T-helper 17 cell (primary cell): ENCODE measurements around the gene RNF123. TPM values are rescaled to one million over a fixed set of nuclear protein-coding genes. Genes with fewer than 3 reads are reported as not detected.
"Not testable (repeated sequence)": the region's sequence is repeated elsewhere in the genome, so short reads cannot be mapped to it uniquely, and the experiment has no call there.

ENCODE experiments used
- ATAC-seq: fragments of 150-1000 bp; cut with Tn5 transposase; 2 replicates; pipeline ENCODE4 v1.10.0; 2021; ENCODE audit warnings: mild to moderate bottlenecking, moderate library complexity
- DNase-seq, 3 donors: peaks; one replicate each; pipeline versions ENCODE4 v3.0.0 to v3.0.0-alpha.2; 2020 to 2021
- H3K9me3 ChIP-seq: one replicate; pipeline ENCODE4 v1.7.0; 2013; ENCODE audit warnings: low read length, mild to moderate bottlenecking; ENCODE audit not compliant: control insufficient read depth, poor library complexity, severe bottlenecking
- H3K27ac Mint-ChIP-seq: one replicate; pipeline ENCODE4 v1.8.0; 2022; ENCODE audit warnings: mild to moderate bottlenecking, moderate library complexity, mixed read lengths
- H3K27me3 Mint-ChIP-seq: one replicate; pipeline ENCODE4 v1.8.0; 2022; ENCODE audit warnings: mixed read lengths
- H3K36me3 Mint-ChIP-seq: one replicate; pipeline ENCODE4 v1.8.0; 2022; ENCODE audit warnings: low read depth, mixed read lengths
- H3K4me1 Mint-ChIP-seq: one replicate; pipeline ENCODE4 v1.8.0; 2022; ENCODE audit warnings: mild to moderate bottlenecking, mixed read lengths
- H3K4me3 Mint-ChIP-seq: one replicate; pipeline ENCODE4 v1.8.0; 2022; ENCODE audit warnings: mild to moderate bottlenecking, moderate library complexity, mixed read lengths
- total RNA-seq, 4 donors: library from RNA in 2 of 4; stranded (reverse) in 2 of 4; gene quantifications; one replicate each; pipeline ENCODE4 v1.2.3 and lab custom pipeline; 2022 to 2026

The RNF123 gene
- total RNA-seq, 2 donors from 2014 or later, result 37.7 to 45.1 TPM

DNA sequence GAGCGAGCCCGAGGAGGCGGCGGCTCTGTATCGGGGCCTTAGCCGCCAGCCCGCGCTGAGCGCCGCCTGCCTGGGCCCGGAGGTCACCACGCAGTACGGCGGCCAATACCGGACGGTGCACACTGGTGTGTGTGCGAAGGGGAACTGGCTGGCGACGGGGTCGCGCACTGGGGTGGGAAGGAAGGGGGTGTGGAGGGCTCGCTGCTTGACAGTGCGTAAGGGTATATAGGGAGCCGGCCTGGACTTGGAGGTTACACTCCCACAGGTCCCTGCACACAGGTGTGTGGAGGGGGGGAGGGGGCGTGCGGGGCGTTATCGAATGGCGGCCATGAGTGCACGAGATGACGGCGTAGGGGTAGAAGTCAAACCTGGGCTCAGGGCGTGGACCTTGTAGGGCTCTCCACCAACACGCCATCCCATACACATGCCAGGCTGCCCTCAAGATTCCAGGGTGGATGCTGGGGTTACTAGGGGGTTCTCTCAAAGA, 14.8 kb upstream of the RNF123 start:
- no peaks in the 10 kb centered on the region for H3K27me3 Mint-ChIP-seq
- DNase-seq, result peak in 1 of 3 donors; percentile 21
- no peaks in the 10 kb centered on the region for H3K9me3 ChIP-seq
- peaks cover 24% of the 10 kb centered on the region for H3K4me1 Mint-ChIP-seq
- peak overlapping the region; percentile 70 for H3K27ac Mint-ChIP-seq
- ATAC-seq, result peak; percentile 2
- H3K36me3 Mint-ChIP-seq, result no peaks in the 10 kb centered on the region
- peak overlapping the region; percentile 95 for H3K4me3 Mint-ChIP-seq

- no peak overlapping the region for H3K4me3 Mint-ChIP-seq
- DNase-seq, result no peak
- no peak overlapping the region for H3K27ac Mint-ChIP-seq
- H3K4me1 Mint-ChIP-seq, result peaks cover 29% of the 10 kb centered on the region
- ATAC-seq, result no peak
- H3K9me3 ChIP-seq, result no peaks in the 10 kb centered on the region
- H3K36me3 Mint-ChIP-seq, result peaks cover 5% of the 10 kb centered on the region
- H3K27me3 Mint-ChIP-seq, result no peaks in the 10 kb centered on the region
Measured at GRCh38 chr3:49675912-49676311, 13.4 kb upstream of the RNF123 start.

DNA sequence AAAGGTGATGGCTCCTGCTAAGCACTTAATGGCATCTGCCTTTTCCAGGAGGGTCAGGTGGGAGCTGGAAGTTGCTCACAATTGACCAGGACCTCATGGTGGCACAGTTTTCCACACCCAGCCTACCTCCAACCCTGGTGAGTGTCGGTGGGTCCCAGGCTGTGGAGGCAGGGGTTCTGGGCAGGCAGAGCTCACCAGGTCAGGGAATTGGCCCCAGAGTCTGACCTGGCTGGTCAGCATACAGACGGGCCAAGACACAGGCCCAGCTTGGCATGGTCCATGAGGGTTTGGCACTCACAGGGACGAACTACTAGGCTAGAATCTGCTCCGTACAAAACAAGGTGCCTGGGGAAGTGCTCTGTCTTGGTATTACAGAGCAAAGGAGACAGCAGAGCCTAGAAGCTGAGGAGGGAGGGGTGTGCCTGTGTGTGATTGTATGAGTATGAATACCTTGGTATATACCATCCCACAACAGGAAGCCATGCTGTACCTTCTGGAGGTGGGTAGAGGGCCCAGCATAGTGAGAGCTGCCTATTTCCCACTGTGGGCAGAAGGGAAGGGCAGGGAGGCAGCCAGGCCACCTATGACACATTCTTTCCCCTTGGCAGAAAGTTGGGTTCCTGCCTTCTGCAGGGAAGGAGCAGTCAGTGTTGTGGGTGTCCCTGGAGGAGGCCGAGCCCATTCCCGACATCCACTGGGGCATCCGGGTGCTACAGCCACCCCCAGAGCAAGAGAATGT, 8.7 kb upstream of the RNF123 start:
- H3K4me1 Mint-ChIP-seq, result peaks cover 12% of the 10 kb centered on the region
- H3K27ac Mint-ChIP-seq, result peak overlapping the region; percentile 34
- H3K9me3 ChIP-seq, result no peaks in the 10 kb centered on the region
- H3K36me3 Mint-ChIP-seq, result peaks cover 10% of the 10 kb centered on the region
- no peak for DNase-seq
- no peak overlapping the region for H3K4me3 Mint-ChIP-seq
- no peak for ATAC-seq
- H3K27me3 Mint-ChIP-seq, result no peaks in the 10 kb centered on the region

DNA sequence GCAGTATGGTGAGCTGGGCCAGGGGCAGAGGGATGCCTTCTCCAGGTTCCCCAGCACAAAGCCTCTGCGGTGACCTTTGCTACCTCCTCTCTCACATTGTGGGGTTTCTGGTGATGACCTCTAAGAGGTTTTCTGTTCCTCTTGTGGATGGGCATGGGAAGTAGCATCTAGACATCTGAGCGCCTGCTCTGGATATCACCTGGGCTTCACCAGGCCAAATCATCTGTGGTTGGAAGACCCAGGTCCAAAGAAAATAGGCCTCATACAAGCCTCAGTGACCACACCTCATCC, 8.2 kb upstream of the RNF123 start:
- Mint-ChIP-seq H3K27ac (no peak overlapping the region), H3K27me3 (no peaks in the 10 kb centered on the region), H3K4me3 (no peak overlapping the region), H3K4me1 (peaks cover 10% of the 10 kb centered on the region), H3K36me3 (peaks cover 10% of the 10 kb centered on the region)
- no peak for DNase-seq
- H3K9me3 ChIP-seq, result no peaks in the 10 kb centered on the region
- no peak for ATAC-seq

DNA sequence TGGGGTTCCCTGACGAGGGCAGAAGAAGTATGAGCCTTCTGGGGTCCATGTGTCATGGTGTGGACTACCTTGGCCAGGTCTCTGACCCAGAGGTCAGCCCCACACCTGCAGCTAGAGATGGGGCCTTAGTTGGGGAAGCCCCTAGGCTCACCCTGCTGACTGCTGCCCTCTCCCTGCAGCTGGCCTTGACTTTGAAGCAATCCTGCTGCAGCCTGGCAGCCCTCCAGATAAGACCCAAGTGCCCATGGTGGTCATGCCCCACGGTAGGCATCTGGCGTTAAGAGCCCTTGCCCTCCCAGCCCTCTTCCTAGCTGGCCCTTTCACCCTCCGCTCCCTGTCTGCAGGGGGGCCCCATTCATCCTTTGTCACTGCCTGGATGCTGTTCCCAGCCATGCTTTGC, 7.8 kb upstream of the RNF123 start:
- H3K4me3 Mint-ChIP-seq, result no peak overlapping the region

DNA sequence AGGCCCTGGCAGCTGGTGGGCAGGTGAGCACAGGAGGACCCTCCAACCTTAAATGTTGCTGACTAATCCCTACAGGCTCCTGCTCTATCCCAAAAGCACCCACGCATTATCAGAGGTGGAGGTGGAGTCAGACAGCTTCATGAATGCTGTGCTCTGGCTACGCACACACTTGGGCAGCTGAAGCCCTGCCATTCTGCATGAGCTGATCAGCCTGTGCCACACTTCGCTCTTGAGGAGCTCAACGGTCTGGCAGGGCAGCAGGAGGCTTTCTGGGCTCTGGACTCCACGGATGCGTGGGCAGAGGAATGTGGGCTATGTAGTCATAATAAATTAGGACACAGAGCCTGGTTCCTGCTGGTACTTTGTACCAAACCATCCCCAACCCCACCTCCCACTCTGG, 6.2 kb upstream of the RNF123 start:
- Mint-ChIP-seq H3K4me1 (peaks cover 9% of the 10 kb centered on the region), H3K36me3 (peaks cover 10% of the 10 kb centered on the region), H3K27ac (no peak overlapping the region), H3K27me3 (peaks cover 5% of the 10 kb centered on the region), H3K4me3 (no peak overlapping the region)
- DNase-seq, result no peak
- no peak for ATAC-seq
- no peaks in the 10 kb centered on the region for H3K9me3 ChIP-seq

More for the DNA sequence above, 7.8 kb upstream of the RNF123 start:
- DNase-seq (no peak), ATAC-seq (no peak)
- H3K36me3 Mint-ChIP-seq, result peaks cover 10% of the 10 kb centered on the region
- peaks cover 9% of the 10 kb centered on the region for H3K4me1 Mint-ChIP-seq
- no peak overlapping the region for H3K27ac Mint-ChIP-seq
- no peaks in the 10 kb centered on the region for H3K27me3 Mint-ChIP-seq
- H3K9me3 ChIP-seq, result no peaks in the 10 kb centered on the region

- H3K27ac Mint-ChIP-seq, H3K9me3 ChIP-seq, DNase-seq, ATAC-seq, H3K4me3 Mint-ChIP-seq, H3K27me3 Mint-ChIP-seq, H3K36me3 Mint-ChIP-seq: not testable (repeated sequence)
- peaks cover 18% of the 10 kb centered on the region for H3K4me1 Mint-ChIP-seq
Measured at GRCh38 chr3:49684453-49684852, 4.9 kb upstream of the RNF123 start.

DNA sequence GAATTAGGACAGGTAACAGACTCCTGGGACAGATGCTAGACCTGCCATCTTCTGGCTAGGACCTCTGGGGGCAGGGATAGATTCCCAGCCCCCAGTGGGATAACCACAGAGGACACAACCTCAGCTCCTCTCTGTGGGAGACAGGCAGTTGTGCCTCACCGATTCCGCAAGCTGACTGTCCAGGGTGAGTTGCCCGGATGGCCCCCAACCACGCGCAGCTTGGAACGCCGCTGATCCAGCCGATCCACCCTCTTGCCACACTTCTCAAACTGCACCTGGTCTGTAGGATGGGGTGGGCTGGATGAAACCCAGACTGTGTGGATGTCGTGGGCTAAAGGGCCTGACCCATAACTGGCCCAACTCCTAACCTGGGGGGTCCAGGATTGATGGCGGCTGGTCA, 4.3 kb upstream of the RNF123 start:
- not testable (repeated sequence) for H3K36me3 Mint-ChIP-seq, H3K27ac Mint-ChIP-seq, H3K27me3 Mint-ChIP-seq, DNase-seq, H3K9me3 ChIP-seq, ATAC-seq
- peak overlapping the region; percentile 21 for H3K4me3 Mint-ChIP-seq
- peaks cover 17% of the 10 kb centered on the region for H3K4me1 Mint-ChIP-seq

GRCh38 chr3:49685846-49686245, 3.5 kb upstream of the RNF123 start:
- Mint-ChIP-seq H3K4me1 (peaks cover 21% of the 10 kb centered on the region), H3K4me3 (peak overlapping the region; percentile 71)
- H3K36me3 Mint-ChIP-seq, ATAC-seq, H3K9me3 ChIP-seq, H3K27ac Mint-ChIP-seq, H3K27me3 Mint-ChIP-seq, DNase-seq: not testable (repeated sequence)

GRCh38 chr3:49686346-49686745, 3.0 kb upstream of the RNF123 start:
- ATAC-seq (peak; percentile 24), DNase-seq (peak in 1 of 3 donors; percentile 33)
- not testable (repeated sequence) for H3K9me3 ChIP-seq, H3K36me3 Mint-ChIP-seq, H3K27me3 Mint-ChIP-seq, H3K27ac Mint-ChIP-seq
- Mint-ChIP-seq H3K4me1 (peaks cover 25% of the 10 kb centered on the region), H3K4me3 (peak overlapping the region; percentile 71)

DNA sequence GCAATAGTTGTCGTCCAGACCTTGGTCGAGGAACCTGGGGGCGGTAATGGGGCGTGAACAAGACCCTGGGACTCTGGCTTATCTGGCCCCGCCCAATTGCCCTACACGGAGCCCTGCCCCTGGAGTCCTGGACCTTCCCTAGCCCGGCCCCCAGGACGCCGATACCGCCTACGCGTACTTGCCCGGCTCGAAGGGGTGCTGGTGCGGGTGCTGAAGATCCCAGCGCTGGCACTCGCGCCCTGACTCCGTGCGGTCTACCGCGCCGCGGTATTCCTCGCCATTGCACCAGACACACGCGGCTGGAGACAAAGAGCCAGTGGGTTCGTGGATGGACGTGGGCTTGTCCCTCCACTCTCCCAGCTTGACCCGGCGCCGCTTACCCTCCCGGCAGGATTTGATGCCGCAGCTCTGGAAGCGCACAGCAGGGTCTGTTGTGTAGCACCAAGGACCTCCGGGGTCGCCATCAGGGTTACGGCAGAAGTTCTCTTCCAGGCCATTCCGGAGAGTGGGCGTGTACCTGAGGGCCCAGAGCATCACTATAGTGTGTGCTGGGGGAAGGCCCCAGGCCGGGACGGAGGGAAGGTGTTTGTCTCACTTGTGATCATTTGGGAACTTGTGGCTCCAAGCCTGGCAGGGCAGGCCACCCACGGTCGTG, 2.5 kb upstream of the RNF123 start:
- peak overlapping the region; percentile 71 for H3K4me3 Mint-ChIP-seq
- DNase-seq, result peak in 1 of 3 donors; percentile 39

GRCh38 chr3:49687424-49687795, 1.9 kb upstream of the RNF123 start:
- DNase-seq, H3K36me3 Mint-ChIP-seq, ATAC-seq, H3K27ac Mint-ChIP-seq, H3K9me3 ChIP-seq, H3K27me3 Mint-ChIP-seq: not testable (repeated sequence)
- H3K4me1 Mint-ChIP-seq, result peaks cover 25% of the 10 kb centered on the region
- H3K4me3 Mint-ChIP-seq, result peak overlapping the region; percentile 71

More for the DNA sequence above, 2.5 kb upstream of the RNF123 start:
- not testable (repeated sequence) for H3K9me3 ChIP-seq, H3K27ac Mint-ChIP-seq, H3K27me3 Mint-ChIP-seq, H3K36me3 Mint-ChIP-seq
- ATAC-seq, result peak; percentile 10
- H3K4me1 Mint-ChIP-seq, result peaks cover 25% of the 10 kb centered on the region

GRCh38 chr3:49688338-49689045, 865 bp upstream of the RNF123 start:
- ATAC-seq, H3K9me3 ChIP-seq, H3K36me3 Mint-ChIP-seq, H3K27me3 Mint-ChIP-seq, DNase-seq: not testable (repeated sequence)
- Mint-ChIP-seq H3K27ac (peak overlapping the region; percentile 98), H3K4me3 (peak overlapping the region; percentile 98), H3K4me1 (peaks cover 26% of the 10 kb centered on the region)
